Left forelimb (tissue), 1 donor: ENCODE measurements around the gene CCHCR1.
"Not testable (repeated sequence)": the region's sequence is repeated elsewhere in the genome, so short reads cannot be mapped to it uniquely, and the experiment has no call there.

Experiments used
- DNase-seq: peaks from one replicate; pipeline ENCODE4 v3.0.0-alpha.2; 2018; ENCODE audit warnings: low spot score

The CCHCR1 gene

DNA sequence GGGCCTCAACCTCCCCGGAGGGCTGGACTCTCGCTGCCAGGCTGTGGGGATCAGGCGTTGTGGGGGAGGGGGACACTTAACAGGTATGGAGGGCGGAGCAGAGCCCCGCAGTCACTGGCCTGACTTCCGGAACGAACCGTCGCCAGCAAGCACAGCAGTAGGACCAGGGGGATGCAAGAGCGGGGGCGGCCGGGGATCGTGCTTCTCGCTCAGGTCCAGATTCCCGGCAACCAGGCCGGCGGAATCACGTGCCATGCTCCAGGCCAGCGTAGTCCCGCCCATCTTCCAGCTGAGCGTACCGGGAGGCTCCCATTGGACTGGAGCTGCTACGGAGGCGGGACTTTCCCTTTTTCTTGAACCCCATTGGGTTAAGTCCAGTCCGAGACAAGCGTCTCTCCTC lies 22.9 kb upstream of the CCHCR1 start:
- DNase-seq = no peak

DNA sequence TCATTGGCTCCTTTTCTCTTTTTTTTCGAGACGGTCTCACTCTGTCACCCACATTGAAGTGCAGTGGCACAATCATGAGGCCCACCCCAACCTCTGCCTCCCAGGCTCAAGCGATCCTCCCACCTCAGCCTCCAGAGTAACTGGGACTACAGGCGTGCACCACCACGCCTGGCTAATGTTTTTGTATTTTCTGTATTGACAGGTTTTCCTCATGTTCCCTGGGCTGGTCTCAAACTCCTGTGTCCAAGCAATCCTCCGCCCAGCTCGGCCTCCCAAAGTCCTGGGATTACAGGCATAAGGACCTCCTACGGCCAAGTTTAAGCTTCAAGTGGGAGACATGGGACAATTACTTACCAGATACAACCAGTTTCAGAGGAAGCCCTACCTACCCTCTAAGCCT lies 22.3 kb upstream of the CCHCR1 start:
- DNase-seq = no peak

- no peak for DNase-seq
Measured at GRCh38 chr6:31179042-31179386, 21.4 kb upstream of the CCHCR1 start.

- no peak for DNase-seq
Measured at GRCh38 chr6:31178143-31179041, 20.8 kb upstream of the CCHCR1 start.

GRCh38 chr6:31175971-31176370 lies 18.4 kb upstream of the CCHCR1 start:
- DNase-seq = no peak

DNA sequence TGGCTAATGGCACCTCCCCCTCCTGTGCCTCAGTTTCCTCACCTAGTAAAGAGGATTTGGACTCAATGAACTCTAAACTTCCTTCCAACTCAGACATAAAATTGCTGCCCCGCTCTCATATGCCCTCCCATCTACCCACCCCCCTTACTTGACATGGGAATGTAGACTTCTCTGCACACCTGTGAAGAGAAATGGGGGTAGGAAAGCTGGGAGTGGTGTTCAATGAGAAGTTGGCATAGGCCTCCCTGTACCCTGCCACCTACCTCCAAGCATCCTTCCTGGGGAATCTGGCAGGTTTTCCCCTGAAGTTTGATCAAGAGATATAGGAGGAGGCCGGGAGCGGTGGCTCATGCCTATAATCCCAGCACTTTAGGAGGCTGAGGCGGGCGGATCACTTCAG lies 16.8 kb upstream of the CCHCR1 start:
- no peak for DNase-seq

GRCh38 chr6:31173406-31173805 lies 15.8 kb upstream of the CCHCR1 start:
- no peak for DNase-seq

DNA sequence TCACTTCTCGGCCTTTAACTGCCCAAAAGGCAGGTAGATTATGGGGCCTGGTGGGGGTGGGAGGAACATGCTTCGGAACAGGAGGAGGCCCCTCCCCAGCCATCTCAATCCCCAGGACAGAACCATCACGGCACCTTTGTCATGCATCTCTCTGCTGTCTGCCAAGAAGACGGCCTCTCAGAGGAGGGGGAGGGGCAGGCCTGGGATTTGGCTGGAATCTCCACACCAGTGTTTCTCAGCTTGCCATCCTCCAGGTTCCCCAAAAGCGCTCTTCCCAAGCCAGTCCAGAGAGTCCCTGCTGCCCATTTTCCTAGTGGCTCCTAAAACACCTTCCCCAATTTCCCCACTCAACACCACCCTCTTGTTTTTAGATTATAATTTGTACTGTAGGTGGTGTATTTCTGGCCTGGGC lies 15.4 kb upstream of the CCHCR1 start:
- no peak for DNase-seq

- DNase-seq = no peak
Measured at GRCh38 chr6:31171931-31172905, 14.6 kb upstream of the CCHCR1 start.

DNA sequence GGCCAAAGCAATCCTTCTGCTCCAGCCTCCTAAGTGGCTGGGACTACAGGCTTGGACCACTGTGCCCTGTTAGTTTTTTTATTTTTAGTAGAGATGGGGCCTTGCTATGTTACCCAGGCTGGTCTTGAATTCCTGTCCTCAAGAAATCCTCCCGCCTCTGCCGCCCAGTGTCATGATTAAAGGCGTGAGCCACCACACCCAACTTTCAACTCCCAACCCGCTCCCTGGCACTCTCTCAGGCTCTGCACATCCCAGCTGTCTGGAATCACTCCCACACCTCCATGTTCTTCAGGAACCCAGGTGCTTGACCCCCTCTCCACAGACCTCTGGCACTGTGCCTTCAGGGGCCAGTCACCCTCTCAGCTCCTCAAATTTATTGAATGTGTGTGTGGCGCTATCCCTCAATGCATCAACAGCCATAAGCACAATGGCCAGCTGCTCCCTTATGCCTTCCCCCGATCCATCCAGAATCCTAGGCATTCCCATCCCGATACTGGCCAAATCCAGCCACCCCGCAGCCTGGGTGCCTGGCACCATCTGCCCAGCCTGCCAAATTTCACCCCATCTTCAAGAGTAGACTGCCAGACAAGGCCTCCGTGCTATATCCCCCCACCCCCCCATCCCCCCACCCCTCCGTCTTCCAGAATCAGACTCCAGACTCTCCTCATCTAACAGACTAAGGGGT lies 13.5 kb upstream of the CCHCR1 start:
- DNase-seq = no peak

DNA sequence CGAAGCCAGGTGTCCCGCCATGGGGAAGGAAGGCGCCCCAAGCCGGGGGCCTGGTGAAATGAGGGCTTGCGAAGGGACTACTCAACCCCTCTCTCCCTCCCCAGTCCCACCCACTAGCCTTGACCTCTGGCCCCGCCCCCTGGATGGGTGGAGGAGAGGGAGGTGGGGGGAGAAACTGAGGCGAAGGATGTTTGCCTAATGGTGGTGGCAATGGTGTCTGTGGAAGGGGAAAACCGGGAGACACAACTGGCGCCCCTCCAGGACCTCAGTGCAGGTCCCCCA lies 12.9 kb upstream of the CCHCR1 start, which contains the start of gene POU5F1:
Gene POU5F1, minus strand, starts transcription at position 83 of the 282 bp plus-strand sequence. Its CDS starts 62 bp downstream, at position 21.
- no peak for DNase-seq

DNA sequence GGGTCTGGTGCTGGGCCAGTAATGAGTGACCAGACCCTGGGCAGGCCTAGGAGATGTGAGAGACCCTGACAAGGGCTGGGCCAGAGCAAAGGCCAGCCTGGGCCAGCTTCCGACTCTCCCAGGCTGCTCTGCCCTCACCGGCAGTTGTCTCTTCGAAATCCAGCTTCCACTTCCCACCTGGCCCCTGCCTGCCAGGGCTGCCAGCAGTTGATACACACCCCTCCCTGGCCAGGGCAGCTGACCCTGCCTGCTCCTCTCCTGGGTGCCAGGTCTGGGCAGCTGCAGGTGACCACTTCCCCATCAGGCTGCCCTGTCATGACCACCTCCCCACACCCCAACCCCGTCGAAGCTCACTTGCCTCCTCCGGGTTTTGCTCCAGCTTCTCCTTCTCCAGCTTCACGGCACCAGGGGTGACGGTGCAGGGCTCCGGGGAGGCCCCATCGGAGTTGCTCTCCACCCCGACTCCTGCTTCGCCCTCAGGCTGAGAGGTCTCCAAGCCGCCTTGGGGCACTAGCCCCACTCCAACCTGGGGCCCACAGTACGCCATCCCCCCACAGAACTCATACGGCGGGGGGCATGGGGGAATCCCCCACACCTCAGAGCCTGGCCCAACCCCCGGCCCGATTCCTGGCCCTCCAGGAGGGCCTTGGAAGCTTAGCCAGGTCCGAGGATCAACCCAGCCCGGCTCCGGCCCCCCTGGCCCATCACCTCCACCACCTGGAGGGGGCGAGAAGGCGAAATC lies 12.4 kb upstream of the CCHCR1 start:
- not testable (repeated sequence) for DNase-seq

- no peak for DNase-seq
Measured at GRCh38 chr6:31169123-31169857, 11.7 kb upstream of the CCHCR1 start.

DNA sequence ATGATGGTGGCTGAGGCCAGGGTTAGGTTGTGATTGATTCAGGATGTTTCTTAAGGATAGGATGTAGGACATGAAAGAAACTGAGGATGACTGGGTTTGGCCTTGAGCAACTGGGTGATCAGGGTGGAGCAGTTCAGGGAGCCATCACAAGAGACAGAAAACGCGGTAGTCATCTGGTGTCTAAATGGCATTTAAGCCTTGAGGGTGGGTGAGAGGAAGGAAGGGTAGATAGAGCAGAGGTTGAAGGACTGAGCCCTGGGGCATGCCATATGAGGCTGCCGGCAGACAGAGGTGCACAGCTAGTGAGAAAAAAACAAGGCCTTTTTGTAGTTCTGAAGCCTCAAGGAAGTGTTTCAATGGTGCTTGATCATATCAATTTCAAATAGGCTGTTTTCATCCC lies 11.0 kb upstream of the CCHCR1 start:
- DNase-seq = no peak

DNA sequence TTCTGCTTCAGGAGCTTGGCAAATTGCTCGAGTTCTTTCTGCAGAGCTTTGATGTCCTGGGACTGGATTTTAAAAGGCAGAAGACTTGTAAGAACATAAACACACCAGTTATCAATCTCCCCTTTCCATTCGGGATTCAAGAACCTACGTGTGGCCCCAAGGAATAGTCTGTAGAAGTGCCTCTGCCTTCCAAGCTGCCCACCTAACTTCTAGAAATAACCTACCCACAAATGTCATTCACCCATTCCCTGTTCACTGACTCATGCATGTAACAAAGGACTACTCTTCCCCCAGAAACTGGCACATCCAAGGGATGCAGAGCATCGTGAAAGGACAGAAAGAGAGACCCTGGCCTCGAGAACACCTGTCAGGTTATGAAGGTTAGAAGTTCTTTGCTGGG lies 8.4 kb upstream of the CCHCR1 start:
- no peak for DNase-seq

GRCh38 chr6:31165064-31165832 lies 7.6 kb upstream of the CCHCR1 start:
- not testable (repeated sequence) for DNase-seq

DNA sequence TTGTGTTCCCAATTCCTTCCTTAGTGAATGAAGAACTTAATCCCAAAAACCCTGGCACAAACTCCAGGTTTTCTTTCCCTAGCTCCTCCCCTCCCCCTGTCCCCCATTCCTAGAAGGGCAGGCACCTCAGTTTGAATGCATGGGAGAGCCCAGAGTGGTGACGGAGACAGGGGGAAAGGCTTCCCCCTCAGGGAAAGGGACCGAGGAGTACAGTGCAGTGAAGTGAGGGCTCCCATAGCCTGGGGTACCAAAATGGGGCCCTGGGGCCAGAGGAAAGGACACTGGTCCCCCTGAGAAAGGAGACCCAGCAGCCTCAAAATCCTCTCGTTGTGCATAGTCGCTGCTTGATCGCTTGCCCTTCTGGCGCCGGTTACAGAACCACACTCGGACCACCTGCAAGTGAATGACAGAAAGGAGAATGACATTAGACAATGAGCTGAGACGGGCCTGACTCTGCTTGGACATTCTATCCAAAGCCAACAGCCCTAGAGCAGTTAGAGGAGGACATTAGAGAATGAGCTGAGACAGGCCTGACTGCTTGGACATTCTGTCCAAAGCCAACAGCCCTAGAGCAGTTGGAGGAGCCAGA lies 7.0 kb upstream of the CCHCR1 start:
- not testable (repeated sequence) for DNase-seq

- no peak for DNase-seq
Measured at GRCh38 chr6:31163922-31164321, 6.3 kb upstream of the CCHCR1 start.

DNA sequence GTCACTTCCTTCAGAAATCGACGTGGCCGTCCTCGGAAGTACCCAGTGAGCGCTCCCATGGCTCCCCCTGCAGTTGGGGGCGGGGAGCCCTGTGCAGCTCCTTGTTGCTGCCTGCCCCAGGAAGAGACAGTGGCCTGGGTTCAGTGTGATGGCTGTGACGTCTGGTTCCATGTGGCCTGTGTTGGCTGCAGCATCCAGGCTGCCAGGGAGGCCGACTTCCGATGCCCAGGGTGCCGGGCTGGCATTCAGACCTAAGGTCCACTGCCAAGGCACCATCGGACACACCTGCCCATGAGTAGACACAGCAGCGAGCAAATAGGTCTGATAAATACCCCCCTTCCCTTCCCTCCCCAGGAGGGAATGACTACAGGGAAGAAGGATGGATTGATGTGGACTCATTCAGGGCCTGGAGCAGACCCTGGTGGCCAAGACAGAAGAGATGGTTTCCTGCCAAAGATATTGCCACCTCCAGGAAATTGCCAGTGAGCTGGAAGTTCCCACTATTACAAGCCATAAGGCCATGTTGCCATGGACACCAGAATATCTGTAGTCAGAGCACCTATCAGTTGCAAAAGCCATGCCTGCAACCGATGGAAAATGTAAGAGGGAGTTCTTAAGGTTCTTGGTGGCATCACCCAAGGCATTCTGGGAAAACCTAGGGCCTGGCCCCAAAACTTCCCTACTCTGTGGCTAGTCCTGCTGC lies 5.0 kb upstream of the CCHCR1 start:
- DNase-seq = no peak
